ENCODE results near the gene NLN. TPM values are rescaled to one million over a fixed set of nuclear protein-coding genes. Genes with fewer than 3 reads are reported as not detected.

NLN gene
- total and polyA plus RNA-seq, 2 donors (not counting 1 experiment from before 2014, with no cell fraction given), result 1.7 to 6.8 TPM

- Mint-ChIP-seq H3K27ac (no peak overlapping the region), H3K9me3 (ENCODE audit: insufficient read depth) (no peaks in the 10 kb centered on the region), H3K4me1 (peaks cover 1% of the 10 kb centered on the region), H3K27me3 (no peaks in the 10 kb centered on the region), H3K4me3 (no peak overlapping the region)
- H3K4me2 ChIP-seq (replicated peaks; ENCODE audit: low read depth, low read length, poor library complexity, severe bottlenecking), result no peak overlapping the region
- ChIA-PET POLR2A (no interaction called here), CTCF (no interaction called here)
- no peaks in the 10 kb centered on the region for H3K27me3 ChIP-seq (replicated peaks in 1 of 4; ENCODE audit: control extremely low read depth in 1 of 4, control insufficient read depth in 3 of 4, insufficient read depth in 4 of 4, low read length in 3 of 4)
- DNase-seq, result no peak
- H2AFZ ChIP-seq (ENCODE audit: insufficient read depth, low read depth, low read length, poor library complexity, severe bottlenecking), result no peak overlapping the region
- no peak overlapping the region for H3K4me3 ChIP-seq (ENCODE audit: control extremely low read depth in 1 of 5, extremely low read depth in 1 of 5, insufficient read depth in 1 of 5, low read depth in 2 of 5, low read length in 4 of 5)
- no CpG with 5 or more reads among the region's 1 CpG for WGBS (ENCODE audit: insufficient coverage)
- H3K4me1 ChIP-seq (ENCODE audit: control insufficient read depth in 2 of 2, insufficient read depth in 2 of 2, low read length in 2 of 2), result no peaks in the 10 kb centered on the region
- intact Hi-C loops (cut with micrococcal nuclease), result no loop called here
- no peak overlapping the region for H3K27ac ChIP-seq (ENCODE audit: low read length in 2 of 2)
- H3K9ac ChIP-seq (ENCODE audit: low read length), result no peak overlapping the region
- peaks cover 0 to 7% (median 0%) of the 10 kb centered on the region in 3 donors for H3K9me3 ChIP-seq (ENCODE audit: control extremely low read depth in 1 of 3, control insufficient read depth in 2 of 3, insufficient read depth in 1 of 3, low read length in 2 of 3)
- peaks cover 0 to 1% of the 10 kb centered on the region in 2 experiments for H3K36me3 ChIP-seq (replicated peaks in 1 of 2; ENCODE audit: control extremely low read depth in 1 of 2, control insufficient read depth in 1 of 2, extremely low read depth in 1 of 2, insufficient read depth in 2 of 2, low read length in 1 of 2)
- TF ChIP-seq, protein P1, sequence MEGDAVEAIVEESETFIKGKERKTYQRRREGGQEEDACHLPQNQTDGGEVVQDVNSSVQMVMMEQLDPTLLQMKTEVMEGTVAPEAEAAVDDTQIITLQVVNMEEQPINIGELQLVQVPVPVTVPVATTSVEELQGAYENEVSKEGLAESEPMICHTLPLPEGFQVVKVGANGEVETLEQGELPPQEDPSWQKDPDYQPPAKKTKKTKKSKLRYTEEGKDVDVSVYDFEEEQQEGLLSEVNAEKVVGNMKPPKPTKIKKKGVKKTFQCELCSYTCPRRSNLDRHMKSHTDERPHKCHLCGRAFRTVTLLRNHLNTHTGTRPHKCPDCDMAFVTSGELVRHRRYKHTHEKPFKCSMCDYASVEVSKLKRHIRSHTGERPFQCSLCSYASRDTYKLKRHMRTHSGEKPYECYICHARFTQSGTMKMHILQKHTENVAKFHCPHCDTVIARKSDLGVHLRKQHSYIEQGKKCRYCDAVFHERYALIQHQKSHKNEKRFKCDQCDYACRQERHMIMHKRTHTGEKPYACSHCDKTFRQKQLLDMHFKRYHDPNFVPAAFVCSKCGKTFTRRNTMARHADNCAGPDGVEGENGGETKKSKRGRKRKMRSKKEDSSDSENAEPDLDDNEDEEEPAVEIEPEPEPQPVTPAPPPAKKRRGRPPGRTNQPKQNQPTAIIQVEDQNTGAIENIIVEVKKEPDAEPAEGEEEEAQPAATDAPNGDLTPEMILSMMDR (IDR thresholded peaks at IDR 0.05), result no peak
- no peak for TF ChIP-seq EZH2 (IDR thresholded peaks at IDR 0.05; ENCODE audit: borderline replicate concordance, insufficient read depth, low read depth, low read length, poor library complexity, severe bottlenecking)
- H4K20me1 ChIP-seq (ENCODE audit: control insufficient read depth, insufficient read depth, low read length, poor library complexity, severe bottlenecking), result no peaks in the 10 kb centered on the region
- H3K79me2 ChIP-seq (ENCODE audit: control insufficient read depth, insufficient read depth, low read length), result no peaks in the 10 kb centered on the region
- ATAC-seq (ENCODE audit: low read depth), result no peak
Measured at GRCh38 chr5:65765582-65765981, 43.6 kb downstream of the NLN start.

GRCh38 chr5:65766175-65766574 lies 44.2 kb downstream of the NLN start:
- peaks cover 0 to 1% of the 10 kb centered on the region in 2 experiments for H3K36me3 ChIP-seq (replicated peaks in 1 of 2; ENCODE audit: control extremely low read depth in 1 of 2, control insufficient read depth in 1 of 2, extremely low read depth in 1 of 2, insufficient read depth in 2 of 2, low read length in 1 of 2)
- no peak overlapping the region for H3K4me2 ChIP-seq (replicated peaks; ENCODE audit: low read depth, low read length, poor library complexity, severe bottlenecking)
- H3K4me3 Mint-ChIP-seq, result no peak overlapping the region
- WGBS (ENCODE audit: insufficient coverage), result 56% methylated on average over 1 of the region's 2 CpGs
- DNase-seq (no peak), ATAC-seq (ENCODE audit: low read depth) (no peak)
- ChIA-PET CTCF (no interaction called here), POLR2A (no interaction called here)
- no peaks in the 10 kb centered on the region for H3K4me1 ChIP-seq (ENCODE audit: control insufficient read depth in 2 of 2, insufficient read depth in 2 of 2, low read length in 2 of 2)
- no peak overlapping the region for H3K27ac ChIP-seq (ENCODE audit: low read length in 2 of 2)
- no peaks in the 10 kb centered on the region for H4K20me1 ChIP-seq (ENCODE audit: control insufficient read depth, insufficient read depth, low read length, poor library complexity, severe bottlenecking)
- no peak overlapping the region for H3K27ac Mint-ChIP-seq
- H3K27me3 ChIP-seq (replicated peaks in 1 of 4; ENCODE audit: control extremely low read depth in 1 of 4, control insufficient read depth in 3 of 4, insufficient read depth in 4 of 4, low read length in 3 of 4), result no peaks in the 10 kb centered on the region
- H3K79me2 ChIP-seq (ENCODE audit: control insufficient read depth, insufficient read depth, low read length), result no peaks in the 10 kb centered on the region
- peaks cover 0 to 7% (median 0%) of the 10 kb centered on the region in 3 donors for H3K9me3 ChIP-seq (ENCODE audit: control extremely low read depth in 1 of 3, control insufficient read depth in 2 of 3, insufficient read depth in 1 of 3, low read length in 2 of 3)
- H3K4me3 ChIP-seq (ENCODE audit: control extremely low read depth in 1 of 5, extremely low read depth in 1 of 5, insufficient read depth in 1 of 5, low read depth in 2 of 5, low read length in 4 of 5), result no peak overlapping the region
- no peaks in the 10 kb centered on the region for H3K4me1 Mint-ChIP-seq
- no peaks in the 10 kb centered on the region for H3K27me3 Mint-ChIP-seq
- no peak overlapping the region for H2AFZ ChIP-seq (ENCODE audit: insufficient read depth, low read depth, low read length, poor library complexity, severe bottlenecking)
- TF ChIP-seq EZH2 (IDR thresholded peaks at IDR 0.05; ENCODE audit: borderline replicate concordance, insufficient read depth, low read depth, low read length, poor library complexity, severe bottlenecking), result no peak
- TF ChIP-seq, protein P1 (IDR thresholded peaks at IDR 0.05), result no peak
- intact Hi-C loops (cut with micrococcal nuclease), result no loop called here
- H3K9me3 Mint-ChIP-seq (ENCODE audit: insufficient read depth), result no peaks in the 10 kb centered on the region
- no peak overlapping the region for H3K9ac ChIP-seq (ENCODE audit: low read length)

Measured in B cell (primary cell).